Esophagus squamous epithelium (tissue), 4 donors: Measurements from ENCODE around the gene IGDCC3.

Experiments used
- POLR2A ChIP-seq, 4 donors: fragments of 450-650 bp; IDR thresholded peaks; one replicate each; pipeline ENCODE4 v1.6.1; 2017; ENCODE audit warnings: antibody characterized with exemption in 4 of 4, mild to moderate bottlenecking in 4 of 4, moderate library complexity in 3 of 4
- TF ChIP-seq, protein P1 (sequence below), 6 experiments: fragments of 450-650 bp in 4 of 6; fragments of 200-600 bp in 2 of 6; sonication (generic) in 2 of 6; IDR thresholded peaks; one replicate each; pipeline ENCODE4 v1.5.1; 2016 to 2019; ENCODE audit warnings: antibody characterized with exemption in 6 of 6, mild to moderate bottlenecking in 4 of 6, moderate library complexity in 4 of 6

DNA sequence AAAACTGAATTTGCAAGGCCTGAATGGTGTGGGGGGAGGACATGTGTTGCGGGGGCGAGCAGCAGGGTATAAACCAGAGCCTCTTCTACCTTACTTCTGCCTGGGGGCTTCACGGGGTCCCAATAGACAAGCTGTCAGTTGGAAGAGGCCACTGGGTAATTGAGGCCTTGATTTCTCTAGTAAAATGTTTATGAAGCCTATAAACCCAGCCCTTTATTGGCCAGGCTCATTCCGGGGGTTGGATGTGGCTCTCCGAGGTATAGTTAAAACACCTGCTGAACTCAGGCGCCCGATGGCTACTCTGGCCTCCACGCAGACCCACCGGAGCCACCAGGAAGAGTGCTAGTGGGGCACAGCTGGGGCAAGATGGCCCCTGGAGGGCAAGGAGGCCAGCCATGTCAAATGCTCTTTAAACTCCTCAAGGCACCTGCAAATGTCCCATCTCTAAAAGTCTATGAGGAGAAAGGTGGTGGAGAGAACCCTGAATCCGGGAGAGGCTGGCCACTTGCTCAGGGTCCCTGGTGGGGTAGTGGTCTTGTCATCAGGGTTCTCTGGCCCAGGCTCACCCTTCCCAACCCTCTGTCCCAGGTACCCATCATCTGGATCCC lies 34.3 kb downstream of the IGDCC3 start:
- TF ChIP-seq, protein P1, sequence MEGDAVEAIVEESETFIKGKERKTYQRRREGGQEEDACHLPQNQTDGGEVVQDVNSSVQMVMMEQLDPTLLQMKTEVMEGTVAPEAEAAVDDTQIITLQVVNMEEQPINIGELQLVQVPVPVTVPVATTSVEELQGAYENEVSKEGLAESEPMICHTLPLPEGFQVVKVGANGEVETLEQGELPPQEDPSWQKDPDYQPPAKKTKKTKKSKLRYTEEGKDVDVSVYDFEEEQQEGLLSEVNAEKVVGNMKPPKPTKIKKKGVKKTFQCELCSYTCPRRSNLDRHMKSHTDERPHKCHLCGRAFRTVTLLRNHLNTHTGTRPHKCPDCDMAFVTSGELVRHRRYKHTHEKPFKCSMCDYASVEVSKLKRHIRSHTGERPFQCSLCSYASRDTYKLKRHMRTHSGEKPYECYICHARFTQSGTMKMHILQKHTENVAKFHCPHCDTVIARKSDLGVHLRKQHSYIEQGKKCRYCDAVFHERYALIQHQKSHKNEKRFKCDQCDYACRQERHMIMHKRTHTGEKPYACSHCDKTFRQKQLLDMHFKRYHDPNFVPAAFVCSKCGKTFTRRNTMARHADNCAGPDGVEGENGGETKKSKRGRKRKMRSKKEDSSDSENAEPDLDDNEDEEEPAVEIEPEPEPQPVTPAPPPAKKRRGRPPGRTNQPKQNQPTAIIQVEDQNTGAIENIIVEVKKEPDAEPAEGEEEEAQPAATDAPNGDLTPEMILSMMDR (IDR thresholded peaks at IDR 0.05): no peak
- no peak for TF ChIP-seq POLR2A (IDR thresholded peaks at IDR 0.05)
